MCF 10A (cell line): Measurements from ENCODE around the gene TMED3. TPM values are rescaled to one million over a fixed set of nuclear protein-coding genes. Genes with fewer than 3 reads are reported as not detected.

Source experiments
- BruUV-seq: library from RNA; stranded (reverse); fragments of 400-500 nt; replicated peaks from 2 replicates; lab custom pipeline; 2021; lab: Mats Ljungman, UMichigan
- CTCF ChIA-PET: fragments of 300-600 bp; sonication (Branson Sonifier 250); formaldehyde crosslinking; extraction: SDS; loops from one replicate; lab custom pipeline; 2021; ENCODE audit warnings: antibody characterized with exemption, inconsistent platforms; lab: Yijun Ruan, JAX
- POLR2A ChIA-PET: fragments of 300-600, 350-650 bp; sonication (Branson Sonifier 250); formaldehyde crosslinking; extraction: SDS; loops from one replicate; lab custom pipeline; 2020; ENCODE audit warnings: antibody characterized with exemption, inconsistent platforms; lab: Yijun Ruan, JAX
- DNase-seq: peaks from one replicate; pipeline ENCODE4 v3.0.0-alpha.2; 2018; ENCODE audit not compliant: unreplicated experiment
- H3K27ac Mint-ChIP-seq: one replicate; pipeline ENCODE4 v1.8.0; 2022; ENCODE audit warnings: mild to moderate bottlenecking, low read depth, mixed read lengths; ENCODE audit not compliant: unreplicated experiment
- H3K27me3 Mint-ChIP-seq: one replicate; pipeline ENCODE4 v1.8.0; 2022; ENCODE audit warnings: mixed read lengths; ENCODE audit not compliant: insufficient read depth, unreplicated experiment
- H3K36me3 Mint-ChIP-seq: one replicate; pipeline ENCODE4 v1.8.0; 2022; ENCODE audit warnings: mild to moderate bottlenecking, moderate library complexity, mixed read lengths; ENCODE audit not compliant: insufficient read depth, unreplicated experiment
- H3K4me1 Mint-ChIP-seq: one replicate; pipeline ENCODE4 v1.8.0; 2022; ENCODE audit warnings: mixed read lengths; ENCODE audit not compliant: insufficient read depth, unreplicated experiment
- H3K4me3 Mint-ChIP-seq: one replicate; pipeline ENCODE4 v1.8.0; 2022; ENCODE audit warnings: mild to moderate bottlenecking, moderate library complexity, mixed read lengths; ENCODE audit not compliant: unreplicated experiment
- H3K9me3 Mint-ChIP-seq: one replicate; pipeline ENCODE4 v1.8.0; 2022; ENCODE audit warnings: mixed read lengths; ENCODE audit not compliant: unreplicated experiment
- intact Hi-C: fragments of 100-400 bp; cut with micrococcal nuclease; formaldehyde crosslinking; loops from 2 replicates; pipeline ENCODE4 v1.14.1; 2022
- total RNA-seq: library from RNA; stranded (reverse); gene quantifications from 2 replicates; pipeline ENCODE4 v1.2.3, GENCODE V29; 2022
- TF ChIP-seq, protein P1 (sequence below): fragments of 200-600 bp; IDR thresholded peaks from one replicate; pipeline ENCODE4 v1.8.0; 2022; ENCODE audit warnings: antibody characterized with exemption, mild to moderate bottlenecking; ENCODE audit not compliant: unreplicated experiment

The TMED3 gene
- total RNA-seq, 1 experiment from 2014 or later = 70.0 TPM

DNA sequence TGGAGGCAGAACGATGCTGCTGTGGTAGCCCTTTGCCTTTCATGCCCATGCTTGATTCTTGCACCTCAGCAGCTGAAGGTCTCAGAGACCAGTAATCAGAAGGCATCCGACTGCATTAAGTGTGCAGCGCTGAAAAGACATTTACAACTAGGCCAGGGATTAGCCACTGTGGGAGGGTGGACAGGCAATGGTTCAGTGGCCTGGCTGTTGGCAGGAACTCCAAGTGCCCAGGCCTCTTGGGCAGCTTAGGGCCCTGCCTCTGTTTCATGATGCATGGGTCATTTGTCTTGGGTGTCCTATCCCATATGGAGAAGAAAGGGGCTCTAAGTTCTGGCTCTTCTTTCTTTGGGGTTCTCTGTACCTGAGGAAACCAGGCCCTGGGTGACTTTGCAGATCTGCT, 11.4 kb downstream of the TMED3 start:
- CTCF ChIA-PET = interaction anchor here (0.6 to 1.0 kb wide), 2 partner anchors 17 to 526 kb away, joined by 3 to 4 read pairs; no protein-coding TSS in a partner anchor
- peaks cover 46% of the 10 kb centered on the region for H3K36me3 Mint-ChIP-seq

DNA sequence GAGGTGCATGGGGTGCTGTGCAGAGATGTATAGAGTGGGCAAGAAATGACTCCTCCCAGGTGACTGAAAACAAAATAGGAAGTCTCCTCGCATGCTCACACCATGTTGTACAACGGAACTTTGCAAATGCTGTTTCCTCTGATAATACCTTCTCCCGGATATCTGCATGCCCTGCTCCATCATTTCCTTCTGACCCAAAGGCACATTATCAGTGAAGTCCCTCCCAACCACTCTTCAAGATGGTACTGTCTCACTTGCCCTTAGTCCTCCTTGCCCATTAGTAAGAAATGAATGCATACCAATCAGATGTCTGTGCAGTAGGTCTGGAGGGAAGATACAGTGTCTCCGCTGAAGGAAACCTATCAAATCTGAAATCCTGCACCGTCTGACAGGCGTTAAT, 12.0 kb downstream of the TMED3 start:
- BruUV-seq = no TSS peak
- intact Hi-C loops = no loop called here
- Mint-ChIP-seq H3K36me3 (peaks cover 43% of the 10 kb centered on the region), H3K9me3 (no peaks in the 10 kb centered on the region), H3K27me3 (no peaks in the 10 kb centered on the region), H3K27ac (no peak overlapping the region), H3K4me1 (no peaks in the 10 kb centered on the region), H3K4me3 (no peak overlapping the region)
- DNase-seq = no peak
- TF ChIP-seq, protein P1, sequence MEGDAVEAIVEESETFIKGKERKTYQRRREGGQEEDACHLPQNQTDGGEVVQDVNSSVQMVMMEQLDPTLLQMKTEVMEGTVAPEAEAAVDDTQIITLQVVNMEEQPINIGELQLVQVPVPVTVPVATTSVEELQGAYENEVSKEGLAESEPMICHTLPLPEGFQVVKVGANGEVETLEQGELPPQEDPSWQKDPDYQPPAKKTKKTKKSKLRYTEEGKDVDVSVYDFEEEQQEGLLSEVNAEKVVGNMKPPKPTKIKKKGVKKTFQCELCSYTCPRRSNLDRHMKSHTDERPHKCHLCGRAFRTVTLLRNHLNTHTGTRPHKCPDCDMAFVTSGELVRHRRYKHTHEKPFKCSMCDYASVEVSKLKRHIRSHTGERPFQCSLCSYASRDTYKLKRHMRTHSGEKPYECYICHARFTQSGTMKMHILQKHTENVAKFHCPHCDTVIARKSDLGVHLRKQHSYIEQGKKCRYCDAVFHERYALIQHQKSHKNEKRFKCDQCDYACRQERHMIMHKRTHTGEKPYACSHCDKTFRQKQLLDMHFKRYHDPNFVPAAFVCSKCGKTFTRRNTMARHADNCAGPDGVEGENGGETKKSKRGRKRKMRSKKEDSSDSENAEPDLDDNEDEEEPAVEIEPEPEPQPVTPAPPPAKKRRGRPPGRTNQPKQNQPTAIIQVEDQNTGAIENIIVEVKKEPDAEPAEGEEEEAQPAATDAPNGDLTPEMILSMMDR = no peak
- POLR2A ChIA-PET = no interaction called here
- CTCF ChIA-PET = interaction anchor here (1.0 kb wide), 1 partner anchor 17 kb away, joined by 4 read pairs; no protein-coding TSS in a partner anchor

More for the DNA sequence above, 11.4 kb downstream of the TMED3 start:
- no peaks in the 10 kb centered on the region for H3K27me3 Mint-ChIP-seq
- TF ChIP-seq, protein P1 = no peak
- BruUV-seq = TSS peak; percentile 69
- no peak for DNase-seq
- no peaks in the 10 kb centered on the region for H3K9me3 Mint-ChIP-seq
- no peaks in the 10 kb centered on the region for H3K4me1 Mint-ChIP-seq
- no peak overlapping the region for H3K27ac Mint-ChIP-seq
- intact Hi-C loops = no loop called here
- no peak overlapping the region for H3K4me3 Mint-ChIP-seq
- POLR2A ChIA-PET = no interaction called here

DNA sequence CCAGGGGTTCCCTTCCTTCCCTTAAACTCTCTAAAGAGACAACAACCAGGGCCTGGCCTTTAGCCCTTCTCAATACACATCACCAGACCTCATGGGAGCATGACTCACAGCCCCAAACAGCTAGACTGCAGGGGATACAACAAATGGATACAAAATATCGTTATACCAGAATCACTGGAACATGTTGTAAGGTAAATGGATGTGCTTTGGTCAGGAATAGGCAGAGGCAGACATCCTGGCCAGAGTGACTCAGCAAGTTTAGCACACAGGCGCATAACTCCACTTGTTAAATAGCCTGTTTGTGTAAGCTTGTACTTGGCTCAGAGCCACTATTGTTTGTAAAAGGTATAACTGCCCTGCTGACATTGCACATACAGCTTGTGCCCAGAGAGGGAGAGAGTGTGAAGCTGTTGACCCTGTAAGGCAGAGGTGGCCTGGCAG, 18.3 kb downstream of the TMED3 start:
- ChIA-PET POLR2A (no interaction called here), CTCF (interaction anchor here (1.1 to 2.6 kb wide), 3 partner anchors 11 to 52 kb away, joined by 3 to 24 read pairs (median 3); no protein-coding TSS in a partner anchor)
- Mint-ChIP-seq H3K36me3 (peaks cover 16% of the 10 kb centered on the region), H3K27me3 (no peaks in the 10 kb centered on the region), H3K9me3 (no peaks in the 10 kb centered on the region), H3K27ac (peak overlapping the region; percentile 79), H3K4me1 (peaks cover 6% of the 10 kb centered on the region), H3K4me3 (no peak overlapping the region)
- intact Hi-C loops = no loop called here
- TF ChIP-seq, protein P1 = no peak
- no TSS peak for BruUV-seq
- DNase-seq = peak; percentile 69

DNA sequence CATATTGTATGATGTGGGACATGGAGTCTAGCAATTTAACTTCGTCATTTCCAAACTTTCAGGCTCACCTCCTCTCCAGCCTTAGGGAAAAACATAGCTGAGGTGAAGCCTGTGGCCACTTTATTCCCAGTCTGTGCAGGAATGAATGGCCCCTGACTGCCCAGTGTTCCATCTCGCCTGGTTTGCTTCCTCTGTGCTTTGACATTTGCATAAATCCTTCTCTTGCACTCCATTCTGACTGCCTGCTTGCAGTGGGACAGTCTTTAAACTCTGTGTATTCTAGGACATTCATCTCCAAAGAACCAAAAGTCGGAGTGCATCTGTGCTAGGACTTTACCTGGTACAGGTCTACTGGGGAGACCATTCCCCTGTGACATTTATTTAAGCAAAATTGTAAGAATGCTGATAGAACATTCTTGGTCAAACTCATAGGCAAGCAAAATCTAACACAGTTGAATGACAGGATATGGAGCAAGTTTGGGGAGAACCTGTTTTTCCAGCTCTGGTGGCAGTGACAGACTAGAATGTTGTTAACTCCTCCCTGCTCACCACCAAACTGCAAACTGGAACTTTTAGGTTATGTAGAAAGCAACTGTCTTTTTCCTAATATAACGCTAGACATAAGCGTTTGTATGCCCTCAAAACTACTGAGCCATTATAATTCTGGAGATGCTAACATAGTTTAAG, 22.1 kb downstream of the TMED3 start:
- Mint-ChIP-seq H3K9me3 (no peaks in the 10 kb centered on the region), H3K36me3 (no peaks in the 10 kb centered on the region), H3K27me3 (no peaks in the 10 kb centered on the region), H3K27ac (no peak overlapping the region), H3K4me1 (peaks cover 6% of the 10 kb centered on the region), H3K4me3 (no peak overlapping the region)
- ChIA-PET CTCF (interaction anchor here (0.6 to 1.1 kb wide), 3 partner anchors 22 to 774 kb away, joined by 3 to 6 read pairs (median 3); partner anchors contain the start of gene TMED3), POLR2A (interaction anchor here (0.6 kb wide), 1 partner anchor 529 kb away, joined by 3 read pairs; no protein-coding TSS in a partner anchor)
- intact Hi-C loops = no loop called here
- no TSS peak for BruUV-seq
- no peak for DNase-seq
- TF ChIP-seq, protein P1 = no peak
